GM12878 (cell line): ENCODE results near the gene LEMD2. TPM values are rescaled to one million over a fixed set of nuclear protein-coding genes. Genes with fewer than 3 reads are reported as not detected.

Source experiments
- ATAC-seq: fragments of 200-7000 bp; cut with Tn5 transposase; 3 replicates; pipeline ENCODE4 v1.9.1; 2020; ENCODE audit warnings: mild to moderate bottlenecking, moderate library complexity
- BruUV-seq: library from RNA; stranded (reverse); fragments of 400-500 nt; replicated peaks from 2 replicates; lab custom pipeline; 2021; lab: Mats Ljungman, UMichigan
- CTCF ChIA-PET: fragments of 300-600 bp; sonication (Branson Sonifier 250); formaldehyde crosslinking; extraction: SDS; loops from one replicate; lab custom pipeline; 2021; ENCODE audit warnings: inconsistent platforms; lab: Yijun Ruan, JAX
- POLR2A ChIA-PET: fragments of 350-600 bp; formaldehyde crosslinking; extraction: SDS; loops from one replicate; lab custom pipeline; 2021; ENCODE audit warnings: inconsistent platforms; lab: Charles Lee
- RAD21 ChIA-PET: fragments of 300-600 bp; sonication (Branson Sonifier 250); formaldehyde crosslinking; loops from one replicate; lab custom pipeline; 2023; ENCODE audit warnings: antibody characterized with exemption; ENCODE audit not compliant: unreplicated experiment; lab: Charles Lee
- SMC1A ChIA-PET: fragments of 300-600 bp; sonication (Branson Sonifier 250); formaldehyde crosslinking; loops from one replicate; lab custom pipeline; 2023; ENCODE audit not compliant: unreplicated experiment, uncharacterized antibody; lab: Charles Lee
- DNase-seq: peaks from one replicate; pipeline ENCODE4 v3.0.0-alpha.2; 2011; ENCODE audit warnings: low read depth, low spot score
- FAIRE-seq: peaks from 3 replicates; lab custom pipeline; 2011; peaks lifted over from hg19 to GRCh38; lab: Jason Lieb, UNC
- H2AFZ ChIP-seq: 2 replicates; pipeline ENCODE4 v1.6.0; 2011; ENCODE audit warnings: low read depth, low read length, control low read depth; ENCODE audit not compliant: control insufficient read depth
- H3K27ac ChIP-seq: 2 replicates; pipeline ENCODE4 v1.5.1; 2011; ENCODE audit warnings: control low read depth; ENCODE audit not compliant: control insufficient read depth, insufficient read depth
- H3K27me3 ChIP-seq, 2 experiments: replicated peaks in 1 of 2; 2 replicates each; pipeline versions ENCODE4 v1.6.0 to v1.6.1; 2011; ENCODE audit warnings: low read length in 1 of 2; ENCODE audit not compliant: control insufficient read depth in 2 of 2, insufficient read depth in 2 of 2
- H3K36me3 ChIP-seq, 2 experiments: 2 replicates each; pipeline ENCODE4 v1.5.1; 2011; ENCODE audit warnings: low read length in 1 of 2; ENCODE audit not compliant: control insufficient read depth in 2 of 2, insufficient read depth in 2 of 2
- H3K4me1 ChIP-seq: 2 replicates; pipeline ENCODE4 v1.6.1; 2011; ENCODE audit warnings: mild to moderate bottlenecking, low read length, moderate library complexity, mixed read lengths; ENCODE audit not compliant: control insufficient read depth, insufficient read depth
- H3K4me2 ChIP-seq: 2 replicates; pipeline ENCODE4 v1.6.0; 2011; ENCODE audit warnings: control low read depth; ENCODE audit not compliant: control insufficient read depth, insufficient read depth
- H3K4me3 ChIP-seq: fragments of 200-600 bp; sonication (generic); 2 replicates; pipeline ENCODE4 v1.5.1; 2016
- H3K79me2 ChIP-seq: 2 replicates; pipeline ENCODE4 v1.6.0; 2011; ENCODE audit warnings: low read length; ENCODE audit not compliant: control insufficient read depth, insufficient read depth
- H3K9ac ChIP-seq: 2 replicates; pipeline ENCODE4 v1.8.0; 2011; ENCODE audit warnings: low read length, control low read depth, mixed read lengths; ENCODE audit not compliant: control insufficient read depth, insufficient read depth
- H3K9me3 ChIP-seq: replicated peaks from 3 replicates; pipeline ENCODE4 v1.5.1; 2011; ENCODE audit warnings: mild to moderate bottlenecking, low read length; ENCODE audit not compliant: control insufficient read depth, insufficient read depth
- H4K20me1 ChIP-seq: 2 replicates; pipeline ENCODE4 v1.6.0; 2011; ENCODE audit not compliant: control insufficient read depth, insufficient read depth
- BCL11A ChIP-seq: IDR thresholded peaks from 2 replicates; pipeline ENCODE4 v1.6.1; 2011; ENCODE audit warnings: low read depth, low read length
- DPF2 ChIP-seq: fragments of 450-650 bp; IDR thresholded peaks from 2 replicates; pipeline ENCODE4 v1.6.1; 2017; ENCODE audit warnings: mild to moderate bottlenecking
- GATAD2B ChIP-seq: fragments of 450-650 bp; conservative IDR thresholded peaks from 2 replicates; pipeline ENCODE4 v1.6.1; 2017; ENCODE audit warnings: low read depth, mild to moderate bottlenecking, moderate library complexity
- MEF2A ChIP-seq: IDR thresholded peaks from 2 replicates; pipeline ENCODE4 v1.6.1; 2011; ENCODE audit warnings: low read depth, mild to moderate bottlenecking, low read length, moderate library complexity; ENCODE audit not compliant: insufficient read depth
- MTA2 ChIP-seq: fragments of 450-650 bp; IDR thresholded peaks from 2 replicates; pipeline ENCODE4 v1.6.1; 2016; ENCODE audit warnings: low read depth, mild to moderate bottlenecking, moderate library complexity
- NFYB ChIP-seq: IDR thresholded peaks from 2 replicates; pipeline ENCODE4 v1.6.1; 2011; ENCODE audit warnings: low read depth, mild to moderate bottlenecking, low read length, improper control_type of control experiment, moderate library complexity; ENCODE audit not compliant: insufficient read depth
- POLR2AphosphoS2 ChIP-seq: IDR thresholded peaks from 2 replicates; pipeline ENCODE4 v1.6.1; 2011; ENCODE audit warnings: low read depth, mild to moderate bottlenecking, low read length, improper control_type of control experiment, moderate library complexity
- RAD51 ChIP-seq: fragments of 450-650 bp; IDR thresholded peaks from 2 replicates; pipeline ENCODE4 v1.6.1; 2016; ENCODE audit warnings: moderate library complexity, mild to moderate bottlenecking, inconsistent platforms
- SIN3A ChIP-seq: IDR thresholded peaks from 2 replicates; pipeline ENCODE4 v1.6.1; 2012; ENCODE audit warnings: low read depth, low read length, improper control_type of control experiment
- SRF ChIP-seq, 2 experiments: IDR thresholded peaks; 2 replicates each; pipeline ENCODE4 v1.6.1; 2011; ENCODE audit warnings: low read depth in 2 of 2, low read length in 2 of 2, mild to moderate bottlenecking in 1 of 2, moderate library complexity in 1 of 2
- YY1 ChIP-seq: IDR thresholded peaks from 2 replicates; pipeline ENCODE4 v1.6.1; 2011; ENCODE audit warnings: low read depth, mild to moderate bottlenecking, low read length
- WGBS: methylation state at CpG from one replicate; pipeline ENCODE4 v1.1.6; 2016; ENCODE audit warnings: low lambda C conversion rate; ENCODE audit not compliant: insufficient replicate concordance, insufficient coverage; ENCODE audit errors: missing lambda C conversion rate; 5-methylcytosine and 5-hydroxymethylcytosine counted together
- in situ Hi-C: fragments of 300-500 bp; cut with MboI; formaldehyde crosslinking; loops from 9 replicates; pipeline ENCODE4 v1.14.3; 2018; ENCODE audit warnings: mixed read lengths
- intact Hi-C: fragments of 100-400 bp; cut with micrococcal nuclease; formaldehyde crosslinking; loops from one replicate; pipeline ENCODE4 v1.14.2; 2022; ENCODE audit not compliant: unreplicated experiment
- polyA plus RNA-seq, 11 experiments: library from polyadenylated mRNA; depleted of rRNA in 4 of 11; unstranded in 6 of 11; stranded (reverse) in 5 of 11; fragments of >200 nt; fragmentation: Nextera tagmentation in 4 of 11; fragmentation: Illumina TruSeq in 1 of 11; extraction: Ambion mirVana in 4 of 11; extraction: Trizol in 1 of 11; gene quantifications; 1 replicate in 1 of 11; 2 replicates in 10 of 11; pipeline versions ENCODE4 v1.2.1 to v1.2.3, GENCODE V29; 2011 to 2016; ENCODE audit warnings: inconsistent platforms in 2 of 11, missing spikeins in 2 of 11, low read depth in 1 of 11
- total RNA-seq, 4 experiments: library from RNA; depleted of rRNA in 3 of 4; stranded (reverse); fragments of >200 nt in 3 of 4; fragmentation: Illumina TruSeq in 1 of 4; extraction: Trizol in 1 of 4; gene quantifications; 2 replicates each; pipeline versions ENCODE4 v1.2.1 to v1.2.3, GENCODE V29; 2013 to 2021
- TF ChIP-seq, protein P1 (sequence below): fragments of 450-650 bp; formaldehyde crosslinking; IDR thresholded peaks from 2 replicates; pipeline ENCODE4 v1.4.0; 2022; ENCODE audit warnings: mild to moderate bottlenecking, moderate library complexity

The LEMD2 gene
- total and polyA plus RNA-seq, 10 of the 15 experiments (the other 5 are each of a cell fraction or from before 2014, with no cell fraction given): 0.45 to 47.1 (median 22.8) TPM

DNA sequence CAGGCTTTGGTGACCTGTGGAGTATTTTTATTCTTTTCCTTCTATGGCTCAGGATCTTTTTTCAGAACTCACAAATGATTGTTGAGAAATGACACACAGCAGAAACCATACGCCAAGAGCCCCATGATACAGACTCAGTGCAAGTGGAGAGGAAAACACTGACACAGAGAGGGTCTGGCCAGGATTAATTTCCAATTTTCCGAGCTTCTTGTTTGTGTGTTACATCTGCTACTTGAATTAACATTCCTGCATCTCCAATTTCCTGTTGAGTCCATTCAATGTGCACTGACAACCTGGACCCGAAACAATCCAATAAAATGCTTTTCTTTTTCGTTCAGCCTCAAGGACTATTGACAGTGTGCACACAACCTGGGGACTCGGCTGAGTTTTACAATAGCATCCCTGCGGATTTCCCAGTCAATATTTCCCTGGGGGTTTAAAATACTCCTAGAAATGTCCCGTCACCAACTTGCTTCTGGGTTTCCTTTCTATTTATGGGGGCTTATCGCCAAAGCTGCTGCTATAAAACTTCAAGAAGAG is 19.8 kb upstream of the LEMD2 start:
- ChIA-PET RAD21 (no interaction called here), POLR2A (no interaction called here)
- Histone ChIP-seq H3K4me1 (no peaks in the 10 kb centered on the region), H3K9ac (no peak overlapping the region), H2AFZ (no peak overlapping the region), H3K27me3 (peaks cover 2 to 8% of the 10 kb centered on the region in 2 experiments; a peak in 3 of 4 replicates), H3K27ac (no peak overlapping the region), H3K36me3 (no peaks in the 10 kb centered on the region)
- 13% methylated on average over 8 of the region's 8 CpGs for WGBS
- no TSS peak for BruUV-seq
- in situ Hi-C loops (no loop called here), intact Hi-C loops (no loop called here)
- ATAC-seq (no peak), DNase-seq (no peak)
- TF ChIP-seq GATAD2B (no peak), MTA2 (no peak), MEF2A (no peak), NFYB (no peak), POLR2AphosphoS2 (no peak), BCL11A (no peak), SIN3A (no peak), YY1 (no peak), DPF2 (no peak), RAD51 (no peak), SRF (IDR thresholded peaks at IDR 0.05; ENCODE audit: low read depth in 2 of 2, low read length in 2 of 2) (no peak)
- TF ChIP-seq, protein P1, sequence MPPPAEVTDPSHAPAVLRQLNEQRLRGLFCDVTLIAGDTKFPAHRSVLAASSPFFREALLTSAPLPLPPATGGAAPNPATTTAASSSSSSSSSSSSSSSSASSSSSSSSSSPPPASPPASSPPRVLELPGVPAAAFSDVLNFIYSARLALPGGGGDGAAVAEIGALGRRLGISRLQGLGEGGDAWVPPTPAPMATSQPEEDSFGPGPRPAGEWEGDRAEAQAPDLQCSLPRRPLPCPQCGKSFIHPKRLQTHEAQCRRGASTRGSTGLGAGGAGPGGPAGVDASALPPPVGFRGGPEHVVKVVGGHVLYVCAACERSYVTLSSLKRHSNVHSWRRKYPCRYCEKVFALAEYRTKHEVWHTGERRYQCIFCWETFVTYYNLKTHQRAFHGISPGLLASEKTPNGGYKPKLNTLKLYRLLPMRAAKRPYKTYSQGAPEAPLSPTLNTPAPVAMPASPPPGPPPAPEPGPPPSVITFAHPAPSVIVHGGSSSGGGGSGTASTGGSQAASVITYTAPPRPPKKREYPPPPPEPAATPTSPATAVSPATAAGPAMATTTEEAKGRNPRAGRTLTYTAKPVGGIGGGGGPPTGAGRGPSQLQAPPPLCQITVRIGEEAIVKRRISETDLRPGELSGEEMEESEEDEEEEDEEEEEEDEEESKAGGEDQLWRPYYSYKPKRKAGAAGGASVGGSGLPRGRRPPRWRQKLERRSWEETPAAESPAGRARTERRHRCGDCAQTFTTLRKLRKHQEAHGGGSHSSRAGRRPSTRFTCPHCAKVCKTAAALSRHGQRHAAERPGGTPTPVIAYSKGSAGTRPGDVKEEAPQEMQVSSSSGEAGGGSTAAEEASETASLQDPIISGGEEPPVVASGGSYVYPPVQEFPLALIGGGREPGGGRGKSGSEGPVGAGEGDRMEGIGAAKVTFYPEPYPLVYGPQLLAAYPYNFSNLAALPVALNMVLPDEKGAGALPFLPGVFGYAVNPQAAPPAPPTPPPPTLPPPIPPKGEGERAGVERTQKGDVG (CRISPR knock-in tag): no peak
- TF ChIP-seq, all 136 proteins: peak for 0
- no peak for FAIRE-seq
- no peaks in the 10 kb centered on the region; the same call in 1 of the 2 replicates for H4K20me1 ChIP-seq
- no peak overlapping the region for H3K4me3 ChIP-seq
- H3K4me2 ChIP-seq: no peak overlapping the region
- H3K9me3 ChIP-seq: no peaks in the 10 kb centered on the region
- no peaks in the 10 kb centered on the region for H3K79me2 ChIP-seq
- CTCF ChIA-PET: interaction anchor here (0.9 kb wide), 1 partner anchor 30 kb away, joined by 3 read pairs; no protein-coding TSS in a partner anchor
- SMC1A ChIA-PET: no interaction called here
